ENCODE results near the gene RTRAF. TPM values are rescaled to one million over a fixed set of nuclear protein-coding genes. Genes with fewer than 3 reads are reported as not detected.

Gene RTRAF
- total and polyA plus RNA-seq, 9 of the 15 experiments (the other 6 are each of a cell fraction or from before 2014, with no cell fraction given), result 126 to 204 (median 155) TPM

- ChIA-PET CTCF (ENCODE audit: low intra/inter-chr PET ratio) (no interaction called here), POLR2A (interaction anchor here (0.6 kb wide), 1 partner anchor 227 kb away, joined by 3 read pairs; no protein-coding TSS in a partner anchor)
- in situ Hi-C loops (cut with MboI), result no loop called here
- Histone ChIP-seq H3K4me1 (replicated peaks in 1 of 2; ENCODE audit: control insufficient read depth in 2 of 2, insufficient read depth in 2 of 2, low read length in 2 of 2) (no peaks in the 10 kb centered on the region), H3K9me3 (replicated peaks; ENCODE audit: control insufficient read depth, insufficient read depth, low read depth, low read length) (no peaks in the 10 kb centered on the region), H4K20me1 (replicated peaks; ENCODE audit: control insufficient read depth, insufficient read depth, low read length) (no peaks in the 10 kb centered on the region), H3K9me1 (ENCODE audit: control insufficient read depth, insufficient read depth, low read length) (no peaks in the 10 kb centered on the region), H3K9ac (ENCODE audit: insufficient read depth in 1 of 2, low read depth in 2 of 2, low read length in 2 of 2) (no peak overlapping the region), H3K27ac (ENCODE audit: extremely low read depth, low read depth, low read length) (no peak overlapping the region), H2AFZ (ENCODE audit: low read depth, low read length) (no peak overlapping the region), H3K4me3 (no peak overlapping the region), H3K79me2 (ENCODE audit: control insufficient read depth, insufficient read depth, low read length) (no peaks in the 10 kb centered on the region), H3K36me3 (ENCODE audit: control insufficient read depth, insufficient read depth, low read length) (no peaks in the 10 kb centered on the region), H3K4me2 (ENCODE audit: insufficient read depth, low read length) (no peak overlapping the region), H3K27me3 (ENCODE audit: control insufficient read depth in 2 of 2, insufficient read depth in 2 of 2, low read length in 2 of 2) (peaks cover 12 to 15% of the 10 kb centered on the region in 2 experiments; a peak in 4 of 5 replicates)
- DNase-seq (ENCODE audit: extremely low read depth in 1 of 4, low spot score in 3 of 4) (no peak), FAIRE-seq (no peak), ATAC-seq (no peak)
- no TSS peak for BruUV-seq (replicated peaks)
- intact Hi-C loops (cut with micrococcal nuclease), result no loop called here
- TF ChIP-seq MED1 (CRISPR knock-in tag; IDR thresholded peaks at IDR 0.05; ENCODE audit: borderline replicate concordance) (no peak), RBM15 (IDR thresholded peaks at IDR 0.05; ENCODE audit: insufficient read depth, low read length) (no peak), CREB3L1 (IDR thresholded peaks at IDR 0.05; ENCODE audit: borderline replicate concordance, low read depth) (no peak), SREBF2 (CRISPR knock-in tag; IDR thresholded peaks at IDR 0.05) (no peak), NR3C1 (CRISPR knock-in tag; IDR thresholded peaks at IDR 0.05) (no peak), FIP1L1 (IDR thresholded peaks at IDR 0.05; ENCODE audit: low read depth, low read length, poor library complexity, severe bottlenecking) (no peak), ZNF444 (CRISPR knock-in tag; IDR thresholded peaks at IDR 0.05) (no peak), ZC3H8 (IDR thresholded peaks at IDR 0.05) (no peak), ZNF174 (CRISPR knock-in tag; IDR thresholded peaks at IDR 0.05) (no peak), ZNF212 (CRISPR knock-in tag; IDR thresholded peaks at IDR 0.05) (no peak), ILK (tag; IDR thresholded peaks at IDR 0.05; ENCODE audit: borderline replicate concordance, low read depth) (no peak)
- TF ChIP-seq, protein P1, sequence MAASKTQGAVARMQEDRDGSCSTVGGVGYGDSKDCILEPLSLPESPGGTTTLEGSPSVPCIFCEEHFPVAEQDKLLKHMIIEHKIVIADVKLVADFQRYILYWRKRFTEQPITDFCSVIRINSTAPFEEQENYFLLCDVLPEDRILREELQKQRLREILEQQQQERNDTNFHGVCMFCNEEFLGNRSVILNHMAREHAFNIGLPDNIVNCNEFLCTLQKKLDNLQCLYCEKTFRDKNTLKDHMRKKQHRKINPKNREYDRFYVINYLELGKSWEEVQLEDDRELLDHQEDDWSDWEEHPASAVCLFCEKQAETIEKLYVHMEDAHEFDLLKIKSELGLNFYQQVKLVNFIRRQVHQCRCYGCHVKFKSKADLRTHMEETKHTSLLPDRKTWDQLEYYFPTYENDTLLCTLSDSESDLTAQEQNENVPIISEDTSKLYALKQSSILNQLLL (CRISPR knock-in tag; IDR thresholded peaks at IDR 0.05; ENCODE audit: borderline replicate concordance), result no peak
- 6% methylated on average over 2 of the region's 2 CpGs for WGBS (ENCODE audit: insufficient coverage, low coverage, missing lambda C conversion rate)
These were observed 57.1 kb downstream of the RTRAF start for GRCh38 chr14:52046376-52046917.

Data from K562 (cell line).